GM19035 (cell line): ENCODE measurements around the gene NOXA1.
"Not testable (repeated sequence)": the region's sequence is repeated elsewhere in the genome, so short reads cannot be mapped to it uniquely, and the experiment has no call there.

Source experiments
- ATAC-seq: cut with Tn5 transposase; IDR thresholded peaks from one replicate; pipeline ENCODE4 v1.9.1; 2021; ENCODE audit not compliant: unreplicated experiment

NOXA1 gene

GRCh38 chr9:137462986-137463930 is 40.1 kb downstream of the NOXA1 start:
- ATAC-seq: no peak

GRCh38 chr9:137463931-137464290 is 40.7 kb downstream of the NOXA1 start:
- no peak for ATAC-seq

GRCh38 chr9:137464291-137464999 is 41.3 kb downstream of the NOXA1 start:
- ATAC-seq: no peak

- no peak for ATAC-seq
Measured at GRCh38 chr9:137465000-137465719, 42.0 kb downstream of the NOXA1 start.

- ATAC-seq: no peak
Measured at GRCh38 chr9:137465720-137466388, 42.7 kb downstream of the NOXA1 start.

- not testable (repeated sequence) for ATAC-seq
Measured at GRCh38 chr9:137466389-137467085, 43.3 kb downstream of the NOXA1 start.

- no peak for ATAC-seq
Measured at GRCh38 chr9:137467161-137467581, 44.0 kb downstream of the NOXA1 start.

- ATAC-seq: no peak
Measured at GRCh38 chr9:137467896-137468295, 44.7 kb downstream of the NOXA1 start.

- no peak for ATAC-seq
Measured at GRCh38 chr9:137470785-137471184, 47.6 kb downstream of the NOXA1 start.

GRCh38 chr9:137474271-137474670 is 51.1 kb downstream of the NOXA1 start:
- ATAC-seq: no peak

GRCh38 chr9:137475666-137476065 is 52.5 kb downstream of the NOXA1 start:
- ATAC-seq: no peak

- ATAC-seq: no peak
Measured at GRCh38 chr9:137476856-137477255, 53.7 kb downstream of the NOXA1 start.

- ATAC-seq: no peak
Measured at GRCh38 chr9:137477778-137478612, 54.8 kb downstream of the NOXA1 start.

GRCh38 chr9:137478613-137478961 is 55.4 kb downstream of the NOXA1 start:
- ATAC-seq: no peak

GRCh38 chr9:137478962-137479861 is 56.0 kb downstream of the NOXA1 start:
- no peak for ATAC-seq

GRCh38 chr9:137479892-137480685 is 56.9 kb downstream of the NOXA1 start:
- ATAC-seq: no peak
